GM19324 (cell line): ENCODE results near the gene FHAD1.

Experiments used
- ATAC-seq: cut with Tn5 transposase; IDR thresholded peaks from one replicate; pipeline ENCODE4 v1.9.1; 2021; ENCODE audit warnings: mild to moderate bottlenecking, moderate library complexity; ENCODE audit not compliant: unreplicated experiment, low FRiP score

FHAD1 gene

GRCh38 chr1:15323989-15324868 is 77.2 kb downstream of the FHAD1 start:
- no peak for ATAC-seq

GRCh38 chr1:15324869-15325335 is 77.9 kb downstream of the FHAD1 start:
- ATAC-seq, result no peak

- ATAC-seq, result no peak
Measured at GRCh38 chr1:15325375-15326085, 78.5 kb downstream of the FHAD1 start.

GRCh38 chr1:15326691-15327588 is 79.9 kb downstream of the FHAD1 start:
- ATAC-seq, result no peak

- ATAC-seq, result no peak
Measured at GRCh38 chr1:15328351-15329103, 81.5 kb downstream of the FHAD1 start.

GRCh38 chr1:15329104-15329820 is 82.2 kb downstream of the FHAD1 start:
- ATAC-seq, result no peak

GRCh38 chr1:15330028-15330427 is 83.0 kb downstream of the FHAD1 start:
- ATAC-seq, result no peak

GRCh38 chr1:15331180-15331579 is 84.2 kb downstream of the FHAD1 start:
- no peak for ATAC-seq

- ATAC-seq, result no peak
Measured at GRCh38 chr1:15331734-15332133, 84.7 kb downstream of the FHAD1 start.

GRCh38 chr1:15332525-15332924 is 85.5 kb downstream of the FHAD1 start:
- no peak for ATAC-seq

- no peak for ATAC-seq
Measured at GRCh38 chr1:15332952-15333715, 86.1 kb downstream of the FHAD1 start.

GRCh38 chr1:15334995-15335394 is 88.0 kb downstream of the FHAD1 start:
- no peak for ATAC-seq

GRCh38 chr1:15336866-15337265 is 89.8 kb downstream of the FHAD1 start:
- no peak for ATAC-seq

- no peak for ATAC-seq
Measured at GRCh38 chr1:15337656-15338402, 90.8 kb downstream of the FHAD1 start.

- ATAC-seq, result no peak
Measured at GRCh38 chr1:15339570-15339969, 92.5 kb downstream of the FHAD1 start.

- no peak for ATAC-seq
Measured at GRCh38 chr1:15341228-15341627, 94.2 kb downstream of the FHAD1 start.

GRCh38 chr1:15341634-15342407 is 94.8 kb downstream of the FHAD1 start:
- ATAC-seq, result no peak
